GM19324 (cell line): ENCODE data around the gene BOD1L1.
A peak's percentile ranks its signal among the peaks of the same experiment; 100 is the strongest.
"Not testable (repeated sequence)": the region's sequence is repeated elsewhere in the genome, so short reads cannot be mapped to it uniquely, and the experiment has no call there.

Experiments used
- ATAC-seq: cut with Tn5 transposase; IDR thresholded peaks from one replicate; pipeline ENCODE4 v1.9.1; 2021; ENCODE audit warnings: mild to moderate bottlenecking, moderate library complexity; ENCODE audit not compliant: unreplicated experiment, low FRiP score

The BOD1L1 gene

GRCh38 chr4:13561673-13562072 is 65.9 kb downstream of the BOD1L1 start:
- no peak for ATAC-seq

- ATAC-seq: not testable (repeated sequence)
These were observed 67.4 kb downstream of the BOD1L1 start for GRCh38 chr4:13560111-13560510.

DNA sequence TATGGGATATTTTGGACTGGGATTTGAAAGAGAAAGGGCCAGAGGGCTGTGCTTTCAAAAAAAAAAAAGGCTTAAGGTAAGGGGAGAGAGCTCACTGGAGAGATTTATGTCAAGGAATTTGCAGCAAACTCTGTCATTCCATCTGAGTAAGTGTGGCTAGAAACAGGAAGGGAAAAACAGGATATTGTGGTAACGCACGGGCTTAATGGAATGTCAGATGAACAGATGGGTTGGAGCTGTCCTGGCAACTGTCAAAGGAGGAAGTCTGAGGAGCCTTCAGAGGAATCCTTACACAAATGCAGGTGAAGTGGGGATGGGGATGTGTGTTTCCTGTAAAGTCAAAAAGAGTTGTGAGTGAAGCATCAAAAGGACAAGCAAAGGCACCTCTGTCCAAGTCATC is 68.1 kb downstream of the BOD1L1 start:
- ATAC-seq: no peak

- no peak for ATAC-seq
These were observed 68.6 kb downstream of the BOD1L1 start for GRCh38 chr4:13558881-13559280.

GRCh38 chr4:13555325-13555724 is 72.2 kb downstream of the BOD1L1 start:
- ATAC-seq: no peak

DNA sequence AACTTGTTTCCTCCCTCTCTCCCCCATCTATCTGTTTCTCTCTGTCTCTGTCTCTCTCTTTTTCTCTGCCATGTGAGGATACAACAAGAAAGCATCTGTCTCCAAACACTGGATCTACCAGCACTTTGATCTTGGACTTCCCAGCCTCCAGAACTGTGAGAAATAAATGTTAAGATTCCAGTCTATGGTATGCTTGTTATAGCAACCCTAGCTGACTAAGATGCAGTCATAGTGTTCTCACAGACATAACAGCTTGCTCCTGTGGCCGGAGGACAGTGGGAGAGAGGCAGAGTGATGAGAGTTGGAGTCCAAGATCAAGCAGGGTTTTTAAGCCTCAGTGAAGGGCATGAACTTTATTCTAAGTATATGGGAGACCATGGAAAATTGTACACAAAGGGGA is 74.4 kb downstream of the BOD1L1 start:
- no peak for ATAC-seq

- peak; percentile 87 for ATAC-seq
These were observed 78.5 kb downstream of the BOD1L1 start for GRCh38 chr4:13548984-13549546.

DNA sequence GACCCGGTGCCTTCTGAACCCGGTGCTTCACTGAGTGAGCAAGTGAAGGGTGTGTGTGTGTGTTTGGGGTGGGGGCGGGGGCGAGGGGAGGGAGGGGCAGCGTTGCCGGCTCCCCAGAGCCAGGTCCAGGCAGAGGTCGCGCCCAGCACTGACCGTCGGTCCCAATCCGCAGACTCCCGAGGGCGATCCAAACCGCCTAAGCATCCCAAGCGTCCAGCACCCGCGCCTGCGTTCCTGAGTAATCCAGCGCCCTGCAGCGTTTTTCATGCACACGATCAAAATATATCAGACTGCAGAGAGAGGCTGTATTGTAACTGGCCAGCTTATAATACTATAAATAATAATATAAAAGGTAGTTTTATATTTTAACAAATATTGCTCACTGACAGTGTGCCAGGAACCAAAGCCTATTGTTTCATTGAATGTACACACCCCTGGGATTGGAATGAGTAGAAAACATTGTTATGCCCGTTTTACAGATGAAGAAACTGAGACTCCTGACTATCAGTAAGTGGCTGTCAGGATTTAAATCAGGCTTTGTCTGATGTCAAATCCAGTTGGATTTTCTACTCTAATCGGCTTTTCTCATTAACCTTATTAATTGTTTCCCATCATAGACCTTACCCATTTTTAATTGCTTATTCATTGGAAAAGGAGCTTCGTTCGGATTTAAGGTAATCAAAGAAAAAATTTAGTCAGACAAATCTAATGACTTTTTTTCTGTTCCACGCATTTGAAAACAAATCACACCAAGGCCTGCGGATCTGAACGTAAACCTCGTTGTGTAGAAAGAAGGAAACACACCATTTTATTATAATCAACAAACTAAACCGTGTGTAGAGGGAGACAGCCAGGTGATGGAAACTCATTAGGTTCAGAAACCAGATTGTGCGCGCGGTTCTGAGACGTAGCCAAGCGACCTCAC is 79.2 kb downstream of the BOD1L1 start:
- ATAC-seq: no peak

DNA sequence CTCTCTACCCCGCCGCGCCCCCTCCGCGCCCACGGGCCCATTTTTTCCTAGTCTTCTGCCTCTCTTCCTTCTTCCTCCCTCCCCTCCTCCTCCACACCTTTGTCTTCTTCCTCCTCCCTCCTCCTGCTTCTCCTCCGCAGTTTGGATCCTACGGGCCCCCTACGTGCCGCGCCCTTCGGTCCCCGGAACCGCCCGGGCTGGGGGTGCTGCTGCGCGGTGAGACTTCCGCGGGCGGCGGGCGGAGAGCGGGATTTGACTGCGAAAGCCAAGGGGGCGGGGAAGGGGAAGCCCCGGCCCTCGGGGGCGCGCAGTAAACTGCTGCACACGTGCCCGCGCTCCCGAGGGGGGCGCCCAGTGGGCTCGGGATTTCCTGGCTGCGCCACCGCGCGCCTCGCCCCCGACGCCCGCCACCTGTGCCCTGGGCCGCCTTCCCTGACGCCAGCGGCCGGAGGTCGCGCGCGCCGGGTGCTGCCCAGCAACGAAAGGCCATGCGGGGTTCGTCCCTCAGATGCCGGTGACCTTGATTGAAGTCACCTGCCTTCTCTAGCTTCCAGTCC is 80.0 kb downstream of the BOD1L1 start:
- no peak for ATAC-seq

GRCh38 chr4:13546941-13547484 is 80.5 kb downstream of the BOD1L1 start:
- ATAC-seq: no peak

DNA sequence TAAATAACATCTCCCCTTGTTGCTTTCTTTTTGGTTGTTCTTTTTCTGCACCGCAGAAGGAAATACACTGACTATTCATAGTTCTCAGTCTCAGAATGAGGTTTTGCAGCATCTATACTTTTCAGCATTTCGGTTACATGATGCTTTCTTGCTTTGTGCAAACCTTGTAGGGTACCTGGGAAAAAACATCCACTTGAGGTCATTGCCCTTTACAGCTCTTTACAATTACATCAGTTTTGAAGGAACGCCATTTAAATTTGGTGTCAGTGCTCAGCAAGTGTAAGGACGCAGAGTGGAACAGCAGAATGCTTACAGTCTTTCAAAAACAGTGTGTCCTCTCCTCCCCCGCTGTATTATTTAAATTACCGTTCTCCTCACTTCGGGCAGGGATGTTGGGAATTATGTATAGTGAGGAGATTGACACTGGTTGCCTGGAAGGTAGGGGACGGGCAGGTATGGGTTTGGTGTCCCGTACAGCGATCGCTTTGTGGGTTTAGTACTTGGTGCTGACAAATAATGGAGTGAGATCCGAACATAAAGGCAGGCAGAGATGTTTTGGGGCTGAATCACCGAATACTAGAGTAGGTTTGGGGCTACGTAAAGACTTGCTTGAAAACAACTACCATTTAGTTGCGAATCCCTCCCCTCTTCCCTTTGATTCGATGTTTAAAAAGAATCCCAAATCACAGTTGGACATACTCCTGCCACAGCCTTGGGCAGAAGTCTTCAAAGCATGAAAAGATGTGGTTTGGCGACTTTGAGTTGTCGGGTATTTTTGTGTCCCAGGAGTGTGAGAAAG is 81.2 kb downstream of the BOD1L1 start:
- no peak for ATAC-seq

DNA sequence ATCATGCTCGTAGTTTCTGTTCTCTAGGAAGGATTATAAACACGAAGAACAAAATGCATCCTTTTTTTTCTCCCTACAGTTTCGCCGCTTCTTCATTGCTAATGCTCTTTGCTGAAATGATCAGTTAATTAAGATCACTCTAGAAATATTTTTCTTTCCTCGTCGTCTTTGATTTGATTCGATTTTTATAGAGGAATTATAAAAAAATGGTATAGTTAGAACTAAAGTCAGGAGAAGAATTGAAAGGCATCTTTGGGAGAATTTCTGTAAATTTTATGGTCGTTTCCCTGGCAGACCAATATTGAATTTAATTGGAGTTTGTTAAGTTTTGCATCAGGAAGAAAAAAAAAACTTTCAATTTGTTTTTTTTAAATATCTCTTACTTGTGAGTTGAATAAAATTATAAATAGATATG is 82.1 kb downstream of the BOD1L1 start:
- ATAC-seq: no peak

DNA sequence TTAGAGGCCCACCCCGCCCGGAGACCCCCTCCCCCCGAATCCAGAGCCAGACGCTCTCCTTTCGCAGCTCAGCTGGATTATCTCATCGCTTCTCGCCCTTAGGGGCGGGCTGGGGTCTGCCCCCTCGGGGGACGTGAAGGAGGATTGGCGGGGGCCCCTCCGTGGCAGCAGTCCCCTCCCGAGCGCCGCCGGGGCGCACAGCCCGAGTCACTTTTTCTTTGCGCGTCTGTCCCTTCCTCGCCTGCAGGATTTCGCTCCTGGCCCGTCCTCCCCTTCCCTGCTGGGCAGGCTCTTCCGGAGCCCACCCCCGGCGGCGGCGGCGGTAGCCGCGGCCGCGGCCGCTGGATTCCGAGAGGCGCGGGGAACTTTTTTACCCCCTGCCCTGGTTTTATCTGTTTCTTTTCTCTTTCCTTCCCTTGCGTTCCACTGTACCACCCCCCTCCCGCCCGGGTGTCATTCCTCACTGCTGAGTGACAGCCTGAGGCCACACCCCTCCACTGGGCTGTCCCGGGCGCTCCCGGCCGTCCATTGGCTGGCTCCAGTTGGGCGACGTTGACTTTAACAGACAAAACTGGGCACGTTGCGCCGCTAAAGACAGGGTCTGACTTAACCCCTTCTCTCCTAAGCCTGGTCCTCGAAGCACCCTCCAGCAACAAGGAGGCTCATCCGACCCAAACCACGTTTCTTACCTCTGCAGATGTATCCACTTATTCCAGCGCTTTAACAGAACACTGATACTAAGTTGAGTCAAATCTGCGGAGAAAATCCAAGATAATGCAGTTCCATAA is 82.7 kb downstream of the BOD1L1 start:
- no peak for ATAC-seq

GRCh38 chr4:13543839-13544605 is 83.5 kb downstream of the BOD1L1 start, which contains the start of gene NKX3-2:
NKX3-2 (minus strand) TSS chr4:13544508; CDS start chr4:13544414, 94 bp downstream.
- ATAC-seq: no peak

DNA sequence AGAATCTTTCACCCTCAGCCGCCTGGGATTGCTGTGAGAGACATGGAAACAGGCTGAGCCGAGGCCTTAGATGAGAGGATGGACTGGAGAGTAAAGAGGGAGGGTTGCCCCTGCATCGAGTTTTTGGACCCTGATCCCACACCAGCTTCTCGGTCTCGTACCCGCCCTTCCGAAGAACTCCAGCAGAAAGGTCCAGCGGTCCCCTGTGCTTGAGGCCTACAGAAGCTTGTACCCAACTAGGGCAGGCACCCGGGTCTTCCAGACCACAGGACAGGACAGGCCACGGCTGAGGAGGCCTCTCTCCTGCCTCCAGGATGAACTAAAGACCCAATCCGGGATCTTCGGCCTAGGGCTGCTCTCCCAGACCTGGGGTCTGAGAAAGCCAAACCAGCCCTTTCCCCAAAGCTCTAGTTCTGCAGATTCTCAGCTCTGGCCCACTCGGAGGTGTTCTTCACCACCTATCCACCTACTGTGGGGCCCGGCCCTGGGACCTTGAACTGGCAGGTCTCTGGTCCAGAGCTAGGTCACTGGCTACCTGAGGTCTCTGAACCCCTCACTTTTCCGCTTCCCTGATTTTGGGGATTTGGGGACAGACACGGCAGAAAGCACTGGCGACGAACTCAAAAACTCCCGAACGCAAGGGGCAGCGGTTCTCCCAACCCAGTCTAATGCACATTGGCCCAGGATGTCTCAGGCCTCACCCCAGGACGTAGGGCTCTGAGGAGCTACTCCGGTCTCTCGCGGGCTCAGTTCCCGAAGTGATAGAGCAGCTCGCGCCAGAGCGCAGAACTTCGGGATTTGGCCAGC is 84.3 kb downstream of the BOD1L1 start:
- no peak for ATAC-seq

GRCh38 chr4:13542577-13543031 is 84.9 kb downstream of the BOD1L1 start:
- ATAC-seq: no peak

DNA sequence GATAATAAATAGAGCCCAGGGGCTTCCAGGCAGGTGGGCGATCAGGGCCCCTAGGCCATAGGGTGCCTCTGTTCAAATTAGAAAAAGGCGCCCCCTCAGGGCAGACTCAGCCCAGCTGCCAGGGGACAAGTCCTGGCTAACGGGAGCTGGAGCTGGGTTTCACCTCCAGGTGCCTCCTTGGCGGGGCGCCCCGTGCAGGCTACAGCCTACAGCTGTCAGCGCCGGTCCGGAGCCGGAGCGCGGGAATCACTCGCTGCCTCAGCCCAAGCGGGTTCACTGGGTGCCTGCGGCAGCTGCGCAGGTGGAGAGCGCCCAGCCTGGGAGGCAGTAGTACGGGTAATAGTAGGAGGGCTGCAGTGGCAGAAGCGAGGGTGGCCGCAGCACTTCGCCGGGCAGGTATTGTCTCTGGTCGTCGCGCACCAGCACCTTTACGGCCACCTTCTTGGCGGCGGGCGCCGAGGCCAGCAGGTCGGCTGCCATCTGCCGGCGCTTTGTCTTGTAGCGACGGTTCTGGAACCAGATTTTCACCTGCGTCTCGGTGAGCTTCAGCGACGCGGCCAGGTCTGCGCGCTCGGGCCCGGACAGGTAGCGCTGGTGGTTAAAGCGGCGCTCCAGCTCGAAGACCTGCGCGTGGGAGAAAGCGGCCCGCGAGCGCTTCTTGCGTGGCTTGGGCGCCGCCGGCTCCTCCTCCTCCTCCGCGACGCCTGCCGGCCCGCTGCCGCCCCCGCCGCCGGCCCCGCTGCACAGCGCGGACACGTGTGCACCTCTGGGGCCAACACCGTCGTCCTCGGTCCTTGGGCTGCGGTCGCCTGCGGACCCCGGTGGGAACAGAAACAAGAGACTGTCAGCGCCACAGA is 85.6 kb downstream of the BOD1L1 start:
- no peak for ATAC-seq
